Measurements from ENCODE around the gene RAB11FIP4. TPM values are rescaled to one million over a fixed set of nuclear protein-coding genes. Genes with fewer than 3 reads are reported as not detected.

The RAB11FIP4 gene
- total RNA-seq, 1 experiment from 2014 or later = 15.1 TPM

- RAD21 ChIA-PET (ENCODE audit: low non-redundant PET in 1 of 2, low total read pairs in 2 of 2, uncharacterized antibody in 2 of 2, unreplicated experiment in 2 of 2) = no interaction called here
- H4K20me1 ChIP-seq (ENCODE audit: insufficient read depth) = no peaks in the 10 kb centered on the region
- POLR2A ChIA-PET = interaction anchor here (2.1 kb wide), 1 partner anchor 10 kb away, joined by 11 read pairs; no protein-coding TSS in a partner anchor
- no peaks in the 10 kb centered on the region for H3K9me3 ChIP-seq (ENCODE audit: control insufficient read depth in 1 of 2, insufficient read depth in 1 of 2, low read depth in 1 of 2, low read length in 2 of 2)
- TF ChIP-seq ZBTB33 (IDR thresholded peaks at IDR 0.05; ENCODE audit: extremely low read depth, insufficient replicate concordance, low read length) = no peak
- TF ChIP-seq CEBPB (IDR thresholded peaks at IDR 0.05; ENCODE audit: low read depth) = no peak
- no peak for TF ChIP-seq POLR2AphosphoS5 (IDR thresholded peaks at IDR 0.05; ENCODE audit: low read depth, low read length)
- no TSS peak for BruUV-seq (replicated peaks)
- ATAC-seq (no peak), DNase-seq (ENCODE audit: low read depth, low spot score) (no peak)
- no peaks in the 10 kb centered on the region; the same call in 1 of the 2 replicates for H3K79me2 ChIP-seq (ENCODE audit: insufficient read depth, low read length)
- H3K27ac ChIP-seq (ENCODE audit: low read depth, low read length) = no peak overlapping the region
- no peak overlapping the region for H3K9ac ChIP-seq (ENCODE audit: low read length)
- no peaks in the 10 kb centered on the region for H3K36me3 ChIP-seq (ENCODE audit: control insufficient read depth in 1 of 2, insufficient read depth in 2 of 2, low read length in 2 of 2)
- no peak overlapping the region for H2AFZ ChIP-seq (ENCODE audit: low read depth, low read length, poor library complexity, severe bottlenecking)
- CTCF ChIA-PET = no interaction called here
- no peak overlapping the region for H3K4me3 ChIP-seq (replicated peaks in 1 of 2; ENCODE audit: low read depth in 1 of 2, low read length in 2 of 2)
- no peak overlapping the region for H3K4me2 ChIP-seq (ENCODE audit: low read length)
- H3K4me1 ChIP-seq (ENCODE audit: control insufficient read depth in 1 of 2, insufficient read depth in 2 of 2, low read length in 2 of 2) = peaks cover 31 to 54% of the 10 kb centered on the region in 2 experiments
- intact Hi-C loops (cut with micrococcal nuclease) = no loop called here
- H3K27me3 ChIP-seq (ENCODE audit: insufficient read depth, low read length) = no peaks in the 10 kb centered on the region
- H3K9me2 ChIP-seq (ENCODE audit: insufficient read depth) = no peaks in the 10 kb centered on the region
Measured at GRCh38 chr17:31497994-31498826, 106.7 kb downstream of the RAB11FIP4 start.

Measured in HCT116 (cell line).